ENCODE data around the gene SF3B2.
A peak's percentile ranks its signal among the peaks of the same experiment; 100 is the strongest.
"Not testable (repeated sequence)": the region's sequence is repeated elsewhere in the genome, so short reads cannot be mapped to it uniquely, and the experiment has no call there.

Gene SF3B2

DNA sequence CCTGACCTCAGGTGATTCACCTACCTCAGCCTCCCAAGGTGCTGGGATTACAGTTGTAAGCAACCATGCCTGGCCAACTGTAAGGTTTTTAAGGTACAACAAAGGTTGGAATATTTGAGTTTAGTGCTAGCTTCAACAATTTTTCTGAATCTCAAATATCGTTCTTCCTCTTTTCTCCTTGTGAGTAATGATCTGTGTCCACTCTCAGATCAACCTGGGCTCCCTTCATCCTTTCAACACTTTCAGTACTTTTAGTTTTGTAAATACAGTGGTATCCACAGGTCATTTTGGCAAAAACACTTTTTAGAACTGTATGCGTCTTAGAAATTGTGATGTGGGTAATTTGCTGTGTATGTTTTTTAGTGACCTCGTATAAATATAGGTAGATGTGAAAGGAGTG, 25.8 kb downstream of the SF3B2 start:
- no peak for ATAC-seq

DNA sequence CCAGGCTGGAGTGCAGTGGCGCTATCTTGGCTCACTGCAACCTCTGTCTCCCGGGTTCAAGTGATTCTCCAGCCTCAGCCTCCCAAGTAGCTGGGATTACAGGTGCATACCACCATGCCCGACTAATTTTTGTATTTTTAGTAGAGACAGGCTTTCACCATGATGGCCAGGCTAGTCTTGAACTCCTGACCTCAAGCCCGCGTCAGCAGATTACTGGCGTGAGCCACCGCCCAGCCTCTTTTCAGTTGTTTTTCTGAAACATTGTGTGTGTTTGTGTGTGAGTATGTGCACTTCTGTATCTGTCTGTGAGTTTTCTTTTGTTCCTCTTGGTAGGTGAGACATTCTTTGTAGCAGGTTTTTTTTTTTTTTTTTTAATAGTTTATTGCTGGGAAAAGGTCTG, 26.8 kb downstream of the SF3B2 start:
- ATAC-seq = not testable (repeated sequence)

More for the DNA sequence above, 25.8 kb downstream of the SF3B2 start:
- TF ChIP-seq, protein P1, sequence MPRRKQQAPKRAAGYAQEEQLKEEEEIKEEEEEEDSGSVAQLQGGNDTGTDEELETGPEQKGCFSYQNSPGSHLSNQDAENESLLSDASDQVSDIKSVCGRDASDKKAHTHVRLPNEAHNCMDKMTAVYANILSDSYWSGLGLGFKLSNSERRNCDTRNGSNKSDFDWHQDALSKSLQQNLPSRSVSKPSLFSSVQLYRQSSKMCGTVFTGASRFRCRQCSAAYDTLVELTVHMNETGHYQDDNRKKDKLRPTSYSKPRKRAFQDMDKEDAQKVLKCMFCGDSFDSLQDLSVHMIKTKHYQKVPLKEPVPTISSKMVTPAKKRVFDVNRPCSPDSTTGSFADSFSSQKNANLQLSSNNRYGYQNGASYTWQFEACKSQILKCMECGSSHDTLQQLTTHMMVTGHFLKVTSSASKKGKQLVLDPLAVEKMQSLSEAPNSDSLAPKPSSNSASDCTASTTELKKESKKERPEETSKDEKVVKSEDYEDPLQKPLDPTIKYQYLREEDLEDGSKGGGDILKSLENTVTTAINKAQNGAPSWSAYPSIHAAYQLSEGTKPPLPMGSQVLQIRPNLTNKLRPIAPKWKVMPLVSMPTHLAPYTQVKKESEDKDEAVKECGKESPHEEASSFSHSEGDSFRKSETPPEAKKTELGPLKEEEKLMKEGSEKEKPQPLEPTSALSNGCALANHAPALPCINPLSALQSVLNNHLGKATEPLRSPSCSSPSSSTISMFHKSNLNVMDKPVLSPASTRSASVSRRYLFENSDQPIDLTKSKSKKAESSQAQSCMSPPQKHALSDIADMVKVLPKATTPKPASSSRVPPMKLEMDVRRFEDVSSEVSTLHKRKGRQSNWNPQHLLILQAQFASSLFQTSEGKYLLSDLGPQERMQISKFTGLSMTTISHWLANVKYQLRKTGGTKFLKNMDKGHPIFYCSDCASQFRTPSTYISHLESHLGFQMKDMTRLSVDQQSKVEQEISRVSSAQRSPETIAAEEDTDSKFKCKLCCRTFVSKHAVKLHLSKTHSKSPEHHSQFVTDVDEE (CRISPR knock-in tag; IDR thresholded peaks at IDR 0.05) = no peak
- TF ChIP-seq ZC3H10 (CRISPR knock-in tag; IDR thresholded peaks at IDR 0.05) (no peak), BACH2 (CRISPR knock-in tag; IDR thresholded peaks at IDR 0.05; ENCODE audit: borderline replicate concordance) (no peak), RARB (CRISPR knock-in tag; IDR thresholded peaks at IDR 0.05) (no peak), CSDC2 (CRISPR knock-in tag; IDR thresholded peaks at IDR 0.05) (no peak), ARNTL (CRISPR knock-in tag; IDR thresholded peaks at IDR 0.05; ENCODE audit: borderline replicate concordance, low read depth) (no peak), ZNF565 (CRISPR knock-in tag; conservative IDR thresholded peaks at IDR 0.05; ENCODE audit: low read depth) (no peak), TCF4 (CRISPR knock-in tag; IDR thresholded peaks at IDR 0.05; ENCODE audit: borderline replicate concordance) (no peak), ESRRG (CRISPR knock-in tag; IDR thresholded peaks at IDR 0.05) (no peak), ZFP30 (CRISPR knock-in tag; IDR thresholded peaks at IDR 0.05) (no peak), PPARA (CRISPR knock-in tag; IDR thresholded peaks at IDR 0.05; ENCODE audit: borderline replicate concordance) (no peak)
- TF ChIP-seq, protein P2, sequence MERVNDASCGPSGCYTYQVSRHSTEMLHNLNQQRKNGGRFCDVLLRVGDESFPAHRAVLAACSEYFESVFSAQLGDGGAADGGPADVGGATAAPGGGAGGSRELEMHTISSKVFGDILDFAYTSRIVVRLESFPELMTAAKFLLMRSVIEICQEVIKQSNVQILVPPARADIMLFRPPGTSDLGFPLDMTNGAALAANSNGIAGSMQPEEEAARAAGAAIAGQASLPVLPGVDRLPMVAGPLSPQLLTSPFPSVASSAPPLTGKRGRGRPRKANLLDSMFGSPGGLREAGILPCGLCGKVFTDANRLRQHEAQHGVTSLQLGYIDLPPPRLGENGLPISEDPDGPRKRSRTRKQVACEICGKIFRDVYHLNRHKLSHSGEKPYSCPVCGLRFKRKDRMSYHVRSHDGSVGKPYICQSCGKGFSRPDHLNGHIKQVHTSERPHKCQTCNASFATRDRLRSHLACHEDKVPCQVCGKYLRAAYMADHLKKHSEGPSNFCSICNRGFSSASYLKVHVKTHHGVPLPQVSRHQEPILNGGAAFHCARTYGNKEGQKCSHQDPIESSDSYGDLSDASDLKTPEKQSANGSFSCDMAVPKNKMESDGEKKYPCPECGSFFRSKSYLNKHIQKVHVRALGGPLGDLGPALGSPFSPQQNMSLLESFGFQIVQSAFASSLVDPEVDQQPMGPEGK (CRISPR knock-in tag; IDR thresholded peaks at IDR 0.05; ENCODE audit: borderline replicate concordance) = no peak

GRCh38 chr11:66080055-66080817, 28.1 kb downstream of the SF3B2 start:
- peak; percentile 64 for ATAC-seq
- TF ChIP-seq ISL1 (CRISPR knock-in tag; IDR thresholded peaks at IDR 0.05) (peak; percentile 66), CSDC2 (CRISPR knock-in tag; IDR thresholded peaks at IDR 0.05) (no peak)

DNA sequence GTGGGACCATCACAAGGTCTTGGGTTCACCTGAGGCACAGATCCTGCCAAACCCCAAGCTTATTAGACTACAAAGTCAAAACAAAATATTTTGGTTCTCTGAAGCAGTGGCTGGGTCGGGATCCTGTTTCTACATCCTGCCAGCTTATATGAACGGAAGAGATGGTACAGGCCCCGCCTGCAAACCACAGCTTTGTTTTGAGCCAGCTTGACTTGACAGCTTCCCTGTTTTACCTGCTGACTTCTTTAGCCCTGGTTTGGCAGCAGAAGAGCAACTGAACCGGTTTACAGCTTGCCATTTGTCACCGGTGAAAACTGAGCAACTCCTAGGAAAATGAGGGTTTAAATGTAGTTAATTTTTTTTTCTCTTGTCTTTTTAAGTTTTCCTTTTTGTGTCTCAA, 29.3 kb downstream of the SF3B2 start:
- peak; percentile 65 for ATAC-seq

DNA sequence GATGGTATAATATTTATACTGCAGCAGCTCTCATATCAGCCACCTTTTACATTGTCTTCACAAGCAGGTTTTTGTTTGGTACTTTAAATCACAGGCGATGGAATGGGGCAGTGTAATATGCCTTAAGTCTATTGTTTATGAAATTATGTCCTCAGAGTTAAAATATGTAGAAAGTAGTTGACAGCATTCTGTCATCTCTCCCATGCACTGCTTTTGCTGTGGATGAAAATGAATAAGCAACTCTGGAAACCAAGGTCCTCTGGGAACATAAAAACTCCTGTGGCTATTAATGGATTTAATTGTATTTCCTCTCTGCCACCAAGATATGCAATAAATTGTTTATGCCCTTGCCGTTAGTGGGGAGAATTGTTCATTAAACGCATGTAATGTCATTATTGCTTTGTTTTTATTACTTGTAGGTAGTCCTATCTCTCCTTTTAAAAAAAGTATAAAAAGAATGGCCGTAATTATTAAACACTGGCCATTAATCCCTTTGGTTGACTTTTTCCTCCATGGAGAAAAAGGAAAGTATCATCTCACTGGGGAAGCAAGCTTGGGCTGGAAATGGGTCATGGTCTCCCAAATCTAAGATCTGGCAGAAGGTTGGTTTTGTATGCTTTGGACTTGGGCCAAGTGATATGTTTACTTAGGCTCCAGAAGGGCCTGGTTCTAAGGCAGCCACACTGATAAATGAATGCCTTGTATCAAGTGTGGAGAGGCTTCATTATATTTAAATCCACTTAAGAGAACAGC, 31.0 kb downstream of the SF3B2 start:
- peak; percentile 10; the same call in 1 of the 3 replicates for ATAC-seq
- no peak for TF ChIP-seq ZFP30 (CRISPR knock-in tag; IDR thresholded peaks at IDR 0.05)
- TF ChIP-seq ESRRG (CRISPR knock-in tag; IDR thresholded peaks at IDR 0.05) = no peak
- no peak for TF ChIP-seq SNAI2 (CRISPR knock-in tag; IDR thresholded peaks at IDR 0.05)
- 0 out of 2 replicates have a peak, but pooled peaks have one; percentile 4 for TF ChIP-seq ZNF70 (CRISPR knock-in tag; IDR thresholded peaks at IDR 0.05)
- peak; percentile 67; the same call in 1 of the 2 replicates for TF ChIP-seq CSRNP3 (CRISPR knock-in tag; IDR thresholded peaks at IDR 0.05)
- TF ChIP-seq, protein P3, sequence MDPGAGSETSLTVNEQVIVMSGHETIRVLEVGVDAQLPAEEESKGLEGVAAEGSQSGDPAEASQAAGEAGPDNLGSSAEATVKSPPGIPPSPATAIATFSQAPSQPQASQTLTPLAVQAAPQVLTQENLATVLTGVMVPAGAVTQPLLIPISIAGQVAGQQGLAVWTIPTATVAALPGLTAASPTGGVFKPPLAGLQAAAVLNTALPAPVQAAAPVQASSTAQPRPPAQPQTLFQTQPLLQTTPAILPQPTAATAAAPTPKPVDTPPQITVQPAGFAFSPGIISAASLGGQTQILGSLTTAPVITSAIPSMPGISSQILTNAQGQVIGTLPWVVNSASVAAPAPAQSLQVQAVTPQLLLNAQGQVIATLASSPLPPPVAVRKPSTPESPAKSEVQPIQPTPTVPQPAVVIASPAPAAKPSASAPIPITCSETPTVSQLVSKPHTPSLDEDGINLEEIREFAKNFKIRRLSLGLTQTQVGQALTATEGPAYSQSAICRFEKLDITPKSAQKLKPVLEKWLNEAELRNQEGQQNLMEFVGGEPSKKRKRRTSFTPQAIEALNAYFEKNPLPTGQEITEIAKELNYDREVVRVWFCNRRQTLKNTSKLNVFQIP (CRISPR knock-in tag; IDR thresholded peaks at IDR 0.05; ENCODE audit: borderline replicate concordance, low read depth) = no peak
- TF ChIP-seq OSR1 (CRISPR knock-in tag; IDR thresholded peaks at IDR 0.05) = no peak
- TF ChIP-seq CSDC2 (CRISPR knock-in tag; IDR thresholded peaks at IDR 0.05) = no peak
- TF ChIP-seq GLIS3 (CRISPR knock-in tag; IDR thresholded peaks at IDR 0.05) = no peak
- TF ChIP-seq BACH2 (CRISPR knock-in tag; IDR thresholded peaks at IDR 0.05; ENCODE audit: borderline replicate concordance) = no peak; the same call in 1 of the 2 replicates
- no peak for TF ChIP-seq ZFP3 (CRISPR knock-in tag; IDR thresholded peaks at IDR 0.05)
- TF ChIP-seq ZNF565 (CRISPR knock-in tag; conservative IDR thresholded peaks at IDR 0.05; ENCODE audit: low read depth) = peak; percentile 76; the same call in 1 of the 2 replicates
- no peak for TF ChIP-seq ARNTL (CRISPR knock-in tag; IDR thresholded peaks at IDR 0.05; ENCODE audit: borderline replicate concordance, low read depth)
- TF ChIP-seq PPARA (CRISPR knock-in tag; IDR thresholded peaks at IDR 0.05; ENCODE audit: borderline replicate concordance) = no peak
- TF ChIP-seq ZNF8 (CRISPR knock-in tag; IDR thresholded peaks at IDR 0.05) = no peak

More for the DNA sequence above, 29.3 kb downstream of the SF3B2 start:
- TF ChIP-seq PPARA (CRISPR knock-in tag; IDR thresholded peaks at IDR 0.05; ENCODE audit: borderline replicate concordance) (no peak), ARNTL (CRISPR knock-in tag; IDR thresholded peaks at IDR 0.05; ENCODE audit: borderline replicate concordance, low read depth) (no peak), ZC3H10 (CRISPR knock-in tag; IDR thresholded peaks at IDR 0.05) (no peak), GLIS3 (CRISPR knock-in tag; IDR thresholded peaks at IDR 0.05) (no peak), CSDC2 (CRISPR knock-in tag; IDR thresholded peaks at IDR 0.05) (no peak), RARB (CRISPR knock-in tag; IDR thresholded peaks at IDR 0.05) (no peak), ISL1 (CRISPR knock-in tag; IDR thresholded peaks at IDR 0.05) (no peak), SNAI2 (CRISPR knock-in tag; IDR thresholded peaks at IDR 0.05) (no peak)
